ENCODE measurements around the gene GCNT3. TPM values are rescaled to one million over a fixed set of nuclear protein-coding genes. Genes with fewer than 3 reads are reported as not detected.

The GCNT3 gene
- total RNA-seq, 1 donor from 2014 or later, result not detected

Other genes with a start within 250 kb of the GCNT3 start
- 41.0 TPM for gene MYO1E, start 238.9 kb upstream of the GCNT3 start, total RNA-seq
- gene FAM81A, start 173.6 kb upstream of the GCNT3 start, total RNA-seq, result 1.8 TPM
- 105 TPM for gene GTF2A2, start 45.7 kb downstream of the GCNT3 start, total RNA-seq
- gene BNIP2, start 77.5 kb downstream of the GCNT3 start, total RNA-seq, result 87.4 TPM

All from cardiac septum (tissue), 1 donor.